Endothelial cell of umbilical vein (primary cell): ENCODE results near the gene LMO7.

Experiments used
- CTCF ChIP-seq, 2 donors: IDR thresholded peaks; 1 replicate in 1 of 2; 2 replicates in 1 of 2; pipeline ENCODE4 v1.5.1; 2011; ENCODE audit warnings: low read length in 2 of 2, mild to moderate bottlenecking in 2 of 2, moderate library complexity in 2 of 2, control low read depth in 1 of 2, inconsistent platforms in 1 of 2, low read depth in 1 of 2; ENCODE audit not compliant: insufficient read depth in 1 of 2; ENCODE audit errors: extremely low read depth in 1 of 2
- EZH2 ChIP-seq: IDR thresholded peaks from 2 replicates; pipeline ENCODE4 v1.6.1; 2012; ENCODE audit warnings: borderline replicate concordance, low read depth, mild to moderate bottlenecking, moderate library complexity, low read length, inconsistent platforms; ENCODE audit not compliant: severe bottlenecking
- FOS ChIP-seq: IDR thresholded peaks from 2 replicates; pipeline ENCODE4 v1.6.1; 2011; ENCODE audit warnings: mild to moderate bottlenecking, low read length, moderate library complexity, borderline replicate concordance; ENCODE audit not compliant: insufficient read depth
- JUN ChIP-seq: IDR thresholded peaks from 2 replicates; pipeline ENCODE4 v1.6.1; 2011; ENCODE audit warnings: borderline replicate concordance, low read depth; ENCODE audit not compliant: insufficient read length, insufficient read depth
- MYC ChIP-seq: IDR thresholded peaks from one replicate; pipeline ENCODE4 v1.6.1; 2011; ENCODE audit warnings: mild to moderate bottlenecking, low read depth, low read length
- POLR2A ChIP-seq: IDR thresholded peaks from 2 replicates; pipeline ENCODE4 v1.6.1; 2012; ENCODE audit warnings: low read depth, mild to moderate bottlenecking, control low read depth, low read length
- POLR2AphosphoS5 ChIP-seq: IDR thresholded peaks from 2 replicates; pipeline ENCODE4 v1.6.1; 2012; ENCODE audit warnings: low read depth, mild to moderate bottlenecking, control low read depth, low read length, moderate library complexity; ENCODE audit not compliant: insufficient read depth

DNA sequence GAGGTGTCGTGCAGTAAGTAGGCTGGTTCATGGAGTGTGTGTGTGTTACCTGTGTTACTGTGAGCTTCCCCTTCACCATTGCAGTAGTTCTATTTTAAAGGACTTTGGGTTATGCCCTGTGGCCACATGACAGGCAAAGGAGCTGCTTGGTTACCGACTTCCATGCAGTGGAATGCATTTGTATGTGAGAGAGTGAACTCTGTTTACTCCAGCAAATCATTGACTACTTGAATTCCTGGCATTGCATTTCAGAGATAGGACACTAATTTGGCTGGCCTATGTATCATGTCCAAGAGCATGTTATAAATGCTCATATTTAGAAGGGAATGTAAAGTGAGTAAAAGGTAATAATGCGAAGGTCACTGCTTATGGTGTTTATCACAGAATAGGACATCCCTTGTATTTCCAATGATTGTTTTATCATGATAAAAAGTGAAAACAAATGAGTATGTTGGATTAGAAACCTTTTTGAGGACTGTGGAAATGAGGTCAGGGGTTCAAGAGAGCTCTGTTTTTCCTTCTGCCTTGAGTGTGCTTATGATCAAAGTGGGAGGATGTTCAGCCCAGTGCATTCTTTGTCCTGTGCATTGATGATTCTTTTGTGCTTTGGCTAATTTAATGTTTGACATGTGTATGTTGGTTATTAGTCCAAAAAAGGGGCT, 156.5 kb downstream of the LMO7 start:
- TF ChIP-seq CTCF (IDR thresholded peaks at IDR 0.05; ENCODE audit: extremely low read depth in 1 of 2, insufficient read depth in 1 of 2, low read depth in 1 of 2, low read length in 2 of 2) (no peak), POLR2A (no peak), EZH2 (no peak), FOS (no peak), JUN (no peak), POLR2AphosphoS5 (no peak), MYC (no peak)
